Measurements from ENCODE around the gene DISP3.

DNA sequence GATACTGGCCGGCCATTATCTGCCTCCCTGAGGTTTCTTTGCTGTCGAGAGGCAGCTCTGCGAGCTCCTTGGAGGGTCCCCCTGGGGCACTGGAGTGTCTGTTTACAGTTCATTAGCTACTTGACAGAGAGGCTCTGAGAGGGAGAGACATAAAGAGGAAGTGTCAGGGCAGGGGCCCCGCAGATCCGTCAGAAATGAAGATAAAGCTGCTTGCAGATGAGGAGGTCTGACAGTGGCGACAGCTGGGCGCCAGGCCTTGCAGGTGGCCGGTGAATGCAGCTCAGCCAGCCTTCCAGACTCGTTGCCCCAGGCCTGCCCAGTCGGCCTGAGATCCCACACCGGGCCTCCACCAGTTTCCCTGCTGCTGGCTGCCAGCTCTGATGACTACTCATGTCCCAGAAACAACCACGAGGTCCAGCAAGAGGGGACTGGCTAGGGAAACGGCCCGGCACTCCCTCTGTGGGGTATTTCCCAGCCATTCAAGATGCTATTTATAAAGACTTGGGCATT lies 84.7 kb downstream of the DISP3 start:
- TF ChIP-seq CTCF (IDR thresholded peaks at IDR 0.05) = no peak
- no peak for TF ChIP-seq POLR2A (IDR thresholded peaks at IDR 0.05)
